GF-D8 (cell line): Measurements from ENCODE around the gene FAM174C.

Source experiments
- DNase-seq: peaks from one replicate; lab custom pipeline; 2025; lab: John Stamatoyannopoulos, UW

FAM174C gene

GRCh38 chr19:1275260-1275975 is at the start of gene FAM174C:
Gene FAM174C (plus strand): TSS chr19:1275530. CDS start chr19:1275550, 20 bp downstream.
- peak; percentile 92 for DNase-seq

- DNase-seq: no peak
Measured at GRCh38 chr19:1226227-1226518, 49.2 kb upstream of the FAM174C start.

- no peak for DNase-seq
Measured at GRCh38 chr19:1226522-1227303, 48.6 kb upstream of the FAM174C start.

DNA sequence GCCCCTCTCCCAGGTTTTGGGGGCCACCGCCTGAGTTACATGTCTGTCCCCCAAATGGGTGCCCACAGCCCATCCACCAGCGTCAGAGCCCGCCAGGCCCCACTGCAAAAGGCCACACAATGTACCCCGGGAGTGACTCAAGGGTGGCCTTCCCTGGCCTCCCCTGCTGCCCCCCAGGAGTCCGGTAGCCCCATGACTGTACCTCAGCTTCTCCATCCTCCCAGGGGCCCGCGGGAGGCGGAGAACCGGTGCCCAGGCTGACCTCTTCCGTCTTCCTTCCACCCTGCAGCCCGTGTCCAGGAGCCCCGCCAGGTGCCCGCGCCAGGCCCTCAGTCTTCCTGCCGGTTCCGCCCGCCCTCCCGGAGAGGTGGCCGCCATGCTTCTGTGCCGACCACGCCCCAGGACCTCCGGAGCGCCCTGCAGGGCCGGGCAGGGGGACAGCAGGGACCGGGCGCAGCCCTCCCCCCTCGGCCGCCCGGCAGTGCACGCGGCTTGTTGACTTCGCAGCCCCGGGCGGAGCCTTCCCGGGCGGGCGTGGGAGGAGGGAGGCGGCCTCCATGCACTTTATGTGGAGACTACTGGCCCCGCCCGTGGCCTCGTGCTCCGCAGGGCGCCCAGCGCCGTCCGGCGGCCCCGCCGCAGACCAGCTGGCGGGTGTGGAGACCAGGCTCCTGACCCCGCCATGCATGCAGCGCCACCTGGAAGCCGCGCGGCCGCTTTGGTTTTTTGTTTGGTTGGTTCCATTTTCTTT is 47.9 kb upstream of the FAM174C start:
- DNase-seq: no peak

DNA sequence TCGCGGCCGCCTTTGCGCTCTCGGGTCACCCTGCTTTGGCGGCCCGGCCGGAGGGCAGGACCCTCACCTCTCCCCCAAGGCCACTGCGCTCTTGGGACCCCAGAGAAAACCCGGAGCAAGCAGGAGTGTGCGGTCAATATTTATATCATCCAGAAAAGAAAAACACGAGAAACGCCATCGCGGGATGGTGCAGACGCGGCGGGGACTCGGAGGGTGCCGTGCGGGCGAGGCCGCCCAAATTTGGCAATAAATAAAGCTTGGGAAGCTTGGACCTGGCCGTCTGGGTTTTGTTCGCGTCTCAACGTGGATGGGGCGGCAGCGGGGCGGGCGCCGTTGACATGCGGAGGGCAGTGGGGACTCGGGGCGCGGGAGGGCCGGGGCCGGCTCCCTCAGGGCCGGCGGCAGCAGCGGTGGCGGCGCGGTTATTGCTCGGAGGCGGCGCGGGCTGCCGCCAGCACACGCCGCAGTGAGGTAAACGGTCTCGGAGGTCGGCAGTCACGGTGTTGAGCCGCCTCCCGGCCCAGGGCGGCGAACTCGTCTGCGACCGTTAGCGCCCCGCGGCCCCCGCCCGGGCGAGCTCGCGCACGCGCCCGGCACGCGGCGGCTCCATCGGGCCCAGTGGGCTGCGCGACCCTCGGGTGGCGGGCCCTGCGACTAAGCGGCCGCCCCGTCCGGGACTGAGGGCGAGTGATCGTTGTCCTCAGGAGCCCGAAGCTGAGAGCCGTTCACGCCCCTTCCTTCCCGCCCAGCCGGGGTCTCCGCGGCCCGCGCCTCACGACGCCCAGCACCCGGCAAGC is 47.0 kb upstream of the FAM174C start:
- DNase-seq: no peak

DNA sequence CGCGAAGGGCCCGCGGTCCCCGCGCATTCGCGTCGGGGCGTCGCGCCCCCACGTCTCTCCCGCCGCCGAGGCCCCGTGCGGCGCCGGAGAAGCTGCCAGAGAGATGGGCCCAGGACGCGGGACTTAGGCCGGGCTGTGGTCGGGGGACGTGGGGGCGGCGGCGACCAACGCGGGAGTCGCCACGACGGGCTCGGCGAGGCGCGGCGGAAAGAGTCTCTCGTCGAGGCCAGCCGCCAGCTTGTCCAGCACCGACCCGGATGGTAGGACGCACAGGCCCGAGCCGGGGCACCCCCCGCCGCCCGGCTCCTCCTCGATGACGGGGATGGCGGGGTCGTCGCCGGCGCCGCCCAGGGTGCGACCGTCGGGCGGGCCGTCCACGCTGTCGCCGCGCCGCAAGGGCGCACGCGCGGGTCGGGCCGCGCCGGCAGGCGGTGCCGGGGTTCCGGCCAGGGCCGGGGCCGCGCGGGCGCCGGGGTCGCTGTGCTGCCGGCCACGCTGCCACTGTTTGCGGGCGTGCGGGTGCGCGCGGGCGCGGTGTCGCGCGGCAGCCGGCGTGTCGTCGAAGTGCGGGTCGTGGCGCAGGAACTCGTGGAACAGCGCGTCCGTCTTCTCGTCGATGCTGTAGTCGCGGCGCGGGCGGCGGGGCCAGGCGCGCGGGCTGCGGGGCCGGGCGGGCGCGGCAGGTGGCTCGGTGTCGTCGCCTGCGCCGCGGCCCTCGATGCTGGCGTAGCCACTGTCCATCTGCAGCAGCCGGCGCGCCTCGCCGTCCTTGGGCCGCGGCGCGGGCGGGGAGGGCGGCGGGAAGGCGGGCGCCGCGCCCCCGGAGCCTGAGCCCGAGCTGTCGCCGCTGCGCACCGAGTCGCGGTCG is 46.0 kb upstream of the FAM174C start:
- DNase-seq: no peak

- no peak for DNase-seq
Measured at GRCh38 chr19:1229924-1230782, 45.2 kb upstream of the FAM174C start.

- DNase-seq: no peak
Measured at GRCh38 chr19:1230783-1231489, 44.4 kb upstream of the FAM174C start.

DNA sequence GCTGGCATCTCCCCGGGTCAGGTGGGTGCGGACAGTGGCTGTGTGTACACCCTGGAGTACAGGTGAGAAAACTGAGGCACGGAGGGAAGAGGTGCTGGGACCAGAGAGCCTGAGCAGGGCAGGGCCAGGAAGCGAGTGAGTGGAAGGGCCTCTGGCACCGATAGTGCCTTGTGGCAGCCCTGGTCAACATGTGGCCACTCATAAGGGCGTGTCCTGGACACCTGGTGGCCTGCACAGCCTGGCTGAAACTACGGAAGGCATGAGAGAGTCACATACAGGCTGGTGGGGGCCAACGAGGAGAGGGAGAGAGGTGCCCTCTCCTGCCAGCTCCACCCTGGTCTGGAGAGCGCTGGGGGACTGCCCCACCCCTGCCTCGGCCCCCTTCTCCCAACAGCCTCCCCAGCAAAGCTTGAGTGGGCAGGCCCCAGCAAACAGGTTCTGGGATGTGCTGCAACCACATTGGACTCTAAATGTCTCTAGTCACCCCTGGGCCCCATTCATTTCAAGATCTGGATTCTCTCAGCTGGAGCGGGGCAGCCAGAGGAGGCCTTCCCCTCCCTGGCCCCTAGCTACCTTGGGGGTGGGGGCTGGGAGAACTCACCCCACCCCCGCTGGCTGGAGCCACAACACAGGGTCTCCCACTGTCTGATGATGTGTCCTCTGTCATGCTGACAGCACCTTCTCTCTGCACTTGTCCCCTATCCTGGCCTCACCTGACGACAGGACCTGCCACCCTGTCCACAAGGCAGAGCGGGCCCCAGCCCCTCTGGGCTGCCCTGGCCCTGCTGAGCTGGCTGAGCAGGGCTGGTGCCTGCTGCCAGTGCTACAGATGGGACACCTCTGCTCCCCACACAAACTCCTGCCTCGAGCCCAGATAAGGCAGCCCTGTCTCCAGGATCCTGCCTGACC is 43.3 kb upstream of the FAM174C start:
- no peak for DNase-seq

- DNase-seq: no peak
Measured at GRCh38 chr19:1232652-1233072, 42.7 kb upstream of the FAM174C start.

DNA sequence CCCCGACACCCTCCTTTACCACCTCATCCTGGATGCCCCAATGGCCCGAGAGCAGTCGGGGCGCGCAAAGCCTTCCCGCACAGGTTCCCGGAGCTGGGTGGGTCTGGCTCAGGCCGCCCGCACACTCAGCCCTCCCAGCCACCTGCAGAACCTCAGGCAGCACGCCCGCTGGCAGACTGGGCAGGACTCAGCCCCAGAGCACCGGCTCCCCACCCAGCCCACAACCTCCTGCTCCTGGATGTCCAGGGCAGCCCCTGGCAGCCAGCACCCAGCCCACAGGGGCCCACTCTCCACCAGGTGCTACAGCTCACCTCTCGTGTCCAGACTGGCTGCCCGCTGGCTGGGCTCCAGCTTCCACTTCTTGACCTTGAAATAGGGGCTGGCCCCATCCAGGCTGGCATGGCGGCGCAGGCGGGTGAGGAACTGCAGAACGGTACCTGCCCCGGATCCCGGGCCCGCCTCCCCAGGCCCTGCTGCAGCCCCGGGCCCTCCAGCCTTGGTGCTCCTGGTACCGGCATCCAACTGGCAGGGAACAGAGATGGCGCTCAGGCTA is 42.1 kb upstream of the FAM174C start:
- no peak for DNase-seq

DNA sequence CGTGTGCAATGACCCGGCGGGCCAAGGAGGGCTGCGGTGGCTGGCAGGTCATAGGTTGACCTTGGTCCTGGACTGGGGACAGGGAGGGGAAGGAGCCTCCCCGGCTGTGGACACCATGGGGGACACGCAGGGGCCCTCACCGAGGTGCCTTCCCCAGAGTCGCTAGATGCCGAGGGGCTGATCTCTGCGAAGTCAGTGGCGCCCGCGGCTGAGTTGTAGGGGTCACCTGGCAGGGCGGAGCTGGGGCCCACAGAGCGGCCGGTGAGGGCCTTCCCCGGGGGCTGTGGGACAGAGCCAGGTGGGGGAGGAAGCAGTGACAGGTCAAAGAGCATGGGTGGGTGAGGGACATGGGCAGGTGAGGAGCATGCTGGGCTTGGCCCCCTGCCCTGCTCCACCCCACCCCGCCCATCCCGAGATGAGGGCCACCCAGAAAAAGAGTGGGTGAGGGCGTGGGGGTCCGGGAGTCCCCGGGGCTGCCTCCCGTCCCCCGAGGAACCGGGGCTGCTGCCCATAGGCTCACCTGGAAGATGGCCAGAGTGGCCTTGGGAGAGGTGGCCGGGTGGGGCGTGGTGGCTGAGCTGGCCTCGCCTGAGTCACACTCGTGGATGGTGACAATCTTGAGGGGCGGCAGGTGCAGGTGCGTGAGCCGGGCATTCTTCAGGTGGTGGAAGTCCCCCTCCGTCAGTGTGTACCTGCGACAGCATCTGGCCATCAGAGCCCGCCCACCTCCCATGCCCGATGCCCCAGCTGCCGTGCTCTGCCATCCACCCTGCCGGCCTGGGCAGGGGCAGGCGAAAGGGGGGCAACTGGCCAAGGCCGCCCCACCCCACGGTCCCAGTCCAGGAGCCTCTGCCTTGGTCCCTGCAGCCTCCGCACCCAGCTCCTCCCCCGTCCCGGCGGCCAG is 41.0 kb upstream of the FAM174C start:
- no peak for DNase-seq

DNA sequence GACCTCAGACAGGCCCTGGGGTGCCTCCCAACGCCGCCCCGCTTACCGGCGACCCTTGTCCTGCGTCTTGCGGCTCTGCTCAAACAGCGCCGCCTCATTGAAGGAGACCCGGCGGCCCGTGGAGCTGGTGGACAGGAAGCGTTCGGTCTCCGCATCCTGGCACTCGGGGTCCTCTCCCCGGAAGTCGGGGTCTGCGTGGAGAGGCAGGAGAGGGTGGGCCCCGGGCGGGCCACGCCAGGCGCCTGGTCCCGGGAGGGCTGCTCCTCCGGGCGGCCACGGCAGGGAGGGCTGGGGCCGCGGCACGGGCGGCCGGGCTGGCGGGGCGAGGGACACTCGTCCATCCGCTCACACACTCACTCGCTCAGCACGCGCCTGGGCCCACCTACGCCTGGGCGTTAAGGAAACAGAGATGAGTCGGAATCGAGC is 40.4 kb upstream of the FAM174C start:
- no peak for DNase-seq

GRCh38 chr19:1235625-1236538 is 39.4 kb upstream of the FAM174C start:
- DNase-seq: no peak

- DNase-seq: no peak
Measured at GRCh38 chr19:1236576-1236975, 38.8 kb upstream of the FAM174C start.
